HEK293T (cell line): ENCODE measurements around the gene CD160.

ENCODE experiments used
- ARNT ChIP-seq: fragments of 450-650 bp; IDR thresholded peaks from 2 replicates; pipeline ENCODE4 v1.6.1; 2017; ENCODE audit warnings: mild to moderate bottlenecking
- FOXA1 ChIP-seq: fragments of 450-650 bp; IDR thresholded peaks from 2 replicates; pipeline ENCODE4 v1.6.1; 2016; ENCODE audit warnings: mild to moderate bottlenecking
- FOXM1 ChIP-seq: fragments of 450-650 bp; IDR thresholded peaks from 2 replicates; pipeline ENCODE4 v1.6.1; 2017; ENCODE audit warnings: mild to moderate bottlenecking, borderline replicate concordance
- SUZ12 ChIP-seq: fragments of 450-650 bp; IDR thresholded peaks from 2 replicates; pipeline ENCODE4 v1.6.1; 2016; ENCODE audit warnings: mild to moderate bottlenecking

DNA sequence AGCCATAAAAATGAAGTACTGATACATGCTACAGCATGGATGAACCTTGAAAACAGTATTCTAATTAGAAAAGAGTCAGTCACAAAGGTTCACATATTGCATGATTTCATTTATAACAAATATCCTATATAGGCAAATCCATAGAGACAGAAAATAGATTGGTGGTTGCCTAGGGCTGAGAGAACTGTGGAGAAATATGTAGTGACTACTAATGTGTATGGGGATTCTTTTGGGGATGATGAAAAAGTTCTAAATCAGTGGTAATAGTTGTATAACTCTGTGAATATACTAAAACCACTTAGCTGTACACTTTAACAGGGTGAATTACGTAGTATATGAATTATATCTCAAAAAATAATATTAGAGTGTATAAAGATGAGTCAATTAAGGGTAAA lies 58.8 kb downstream of the CD160 start:
- TF ChIP-seq SUZ12 (no peak), FOXM1 (no peak), ARNT (no peak), FOXA1 (no peak)
